HL-60/S4 treated with retinoic acid at 250 ng/mL for 4 days and 3 days (cell line): ENCODE results near the gene IMPDH1.

Experiments used
- in situ Hi-C: fragments of 300-500 bp; cut with MboI; formaldehyde crosslinking; loops from 2 replicates; pipeline ENCODE4 v1.7.0; 2022; ENCODE audit warnings: low sequenced_read_pairs

Gene IMPDH1

DNA sequence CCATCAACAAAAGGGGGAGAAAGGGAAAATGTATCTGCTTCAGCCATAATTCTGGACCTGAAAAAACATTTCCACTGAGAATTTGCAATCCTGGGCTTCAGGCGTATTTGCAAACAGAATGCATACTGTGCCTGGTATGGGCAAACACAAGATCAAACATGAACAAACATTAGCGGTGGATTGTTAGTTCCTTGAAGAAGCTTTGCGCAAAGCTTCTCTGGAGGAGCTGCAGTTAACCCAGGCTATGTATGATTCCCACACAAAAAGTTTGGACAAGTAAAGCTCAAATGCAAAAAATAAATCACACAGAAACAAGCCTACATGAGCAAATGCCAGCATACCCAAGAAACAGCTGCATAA is 25.5 kb upstream of the IMPDH1 start:
- in situ Hi-C loops: no loop called here

DNA sequence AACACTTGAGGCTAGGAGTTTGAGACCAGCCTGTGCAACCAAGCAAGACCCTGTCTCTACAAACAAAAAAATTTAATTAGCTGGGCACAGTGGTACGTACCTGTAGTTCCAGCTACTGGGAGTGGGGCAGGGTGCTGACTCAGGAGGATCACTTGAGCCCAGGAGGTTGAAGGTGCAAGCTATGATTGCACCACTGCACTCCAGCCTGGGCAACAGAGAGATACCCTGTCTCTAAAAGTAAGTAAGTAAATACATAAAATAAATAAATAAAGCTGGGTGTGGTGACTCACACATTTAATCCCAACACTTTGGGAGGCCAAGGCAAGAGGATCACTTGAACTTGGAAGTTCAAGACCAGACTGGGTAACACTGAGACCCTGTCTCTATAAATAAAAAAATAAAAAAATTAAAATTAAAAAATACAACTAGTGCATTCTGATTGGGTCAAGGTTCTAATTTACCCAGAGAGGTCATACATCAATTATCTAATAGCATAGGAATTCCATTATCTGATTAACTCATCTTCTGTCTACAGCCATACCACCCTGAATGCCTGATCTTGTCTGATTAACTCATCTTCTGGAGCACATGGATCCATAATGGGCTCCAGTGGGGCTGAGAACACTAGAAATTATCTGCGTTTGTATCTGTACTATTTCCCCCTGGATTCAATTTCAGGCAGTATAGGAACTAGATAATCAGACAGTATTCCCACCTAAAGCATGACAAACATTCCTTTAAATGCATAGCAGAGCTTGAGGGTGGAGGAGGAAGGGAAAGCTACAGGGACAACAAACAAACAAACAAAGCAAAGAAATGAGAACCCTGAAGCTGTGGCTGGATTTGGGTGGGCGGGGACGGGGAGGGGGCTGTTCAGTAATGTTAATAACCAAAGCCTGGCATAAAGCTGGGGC is 24.9 kb upstream of the IMPDH1 start:
- in situ Hi-C loops: no loop called here

DNA sequence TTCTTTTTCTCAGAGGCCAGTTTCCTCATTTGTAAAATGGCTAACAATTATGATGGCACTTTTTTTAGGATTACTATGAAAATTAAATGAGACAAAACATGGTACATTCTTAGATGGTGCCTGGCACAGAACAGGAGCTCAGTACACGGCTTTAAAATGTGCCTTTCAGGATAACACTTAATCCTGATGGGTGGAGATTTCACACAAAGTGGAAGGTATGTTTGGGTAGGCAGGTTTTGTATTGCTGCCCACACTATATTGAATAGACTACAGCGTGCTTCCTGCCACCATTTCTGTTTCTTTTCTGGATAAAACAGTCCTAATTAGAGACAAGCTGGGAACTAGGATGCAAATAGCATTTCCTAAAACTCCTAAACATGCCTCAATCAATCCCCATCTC is 22.0 kb upstream of the IMPDH1 start:
- in situ Hi-C loops: no loop called here

DNA sequence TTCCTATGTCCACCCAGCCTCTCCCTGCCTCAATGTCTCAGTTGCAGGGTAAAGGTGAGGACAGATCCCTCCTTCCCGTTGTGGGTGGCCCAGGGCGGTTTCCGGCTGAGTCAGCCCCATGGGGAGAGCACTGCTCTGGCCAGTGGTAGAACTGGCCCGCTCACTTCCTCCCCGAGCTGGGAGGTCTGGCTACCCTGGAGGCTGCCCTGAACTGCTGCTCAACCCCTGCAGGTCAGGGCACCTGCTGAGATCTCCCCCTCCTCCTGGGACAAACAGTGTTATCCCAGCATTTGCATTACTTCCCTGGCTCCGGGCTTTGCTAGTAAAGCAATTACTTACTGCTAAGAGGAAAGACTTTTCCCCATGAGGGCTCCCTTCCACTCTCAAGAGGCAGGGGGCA is 21.4 kb upstream of the IMPDH1 start:
- in situ Hi-C loops: no loop called here

DNA sequence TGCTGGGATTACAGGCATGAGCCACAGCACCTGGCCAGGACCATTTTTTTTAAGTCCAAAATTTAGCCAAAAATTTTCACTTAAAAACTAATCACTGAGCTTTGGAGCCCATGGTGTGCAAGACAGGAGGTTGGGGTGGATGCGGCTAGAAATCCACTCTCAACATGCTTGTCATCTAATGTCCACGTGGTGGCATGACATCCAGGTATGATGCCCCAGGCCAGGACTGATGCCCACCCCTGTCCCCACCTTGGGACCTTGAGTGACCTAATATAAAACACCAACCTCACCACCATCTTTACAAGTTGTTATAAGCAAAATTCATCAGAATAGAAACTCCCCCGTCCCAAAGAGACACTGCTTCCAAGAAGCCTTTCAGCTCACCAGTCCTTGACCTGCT is 20.4 kb upstream of the IMPDH1 start:
- in situ Hi-C loops: no loop called here

- in situ Hi-C loops: loop anchor here (5.0 kb wide), 1 partner anchor 35 kb away; no protein-coding TSS in a partner anchor
These were observed 17.6 kb upstream of the IMPDH1 start for GRCh38 chr7:128427289-128427891.

DNA sequence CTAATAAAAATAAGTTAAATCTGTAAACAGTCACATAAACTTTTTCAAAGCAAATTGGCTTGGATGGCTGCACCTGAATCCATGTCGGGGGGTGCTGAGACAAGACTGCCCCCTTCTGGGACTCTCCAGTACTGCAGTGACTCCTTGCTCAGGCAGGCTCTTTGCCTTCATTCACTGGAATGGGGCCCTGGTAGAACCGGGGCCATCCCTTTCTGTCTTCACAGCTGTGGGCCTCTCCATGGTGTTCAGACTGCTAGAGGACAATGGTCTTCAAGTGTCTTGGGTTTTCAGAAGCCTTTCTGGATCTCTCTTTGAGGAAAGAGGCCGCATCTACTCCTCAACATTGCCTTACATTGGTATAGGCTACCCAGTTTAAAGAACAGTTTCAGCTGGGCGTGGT is 16.1 kb upstream of the IMPDH1 start:
- in situ Hi-C loops: loop anchor here (5.0 kb wide), 1 partner anchor 36 kb away; no protein-coding TSS in a partner anchor

- in situ Hi-C loops: loop anchor here (5.0 kb wide), 1 partner anchor 38 kb away; no protein-coding TSS in a partner anchor
These were observed 15.0 kb upstream of the IMPDH1 start for GRCh38 chr7:128424686-128425275.

DNA sequence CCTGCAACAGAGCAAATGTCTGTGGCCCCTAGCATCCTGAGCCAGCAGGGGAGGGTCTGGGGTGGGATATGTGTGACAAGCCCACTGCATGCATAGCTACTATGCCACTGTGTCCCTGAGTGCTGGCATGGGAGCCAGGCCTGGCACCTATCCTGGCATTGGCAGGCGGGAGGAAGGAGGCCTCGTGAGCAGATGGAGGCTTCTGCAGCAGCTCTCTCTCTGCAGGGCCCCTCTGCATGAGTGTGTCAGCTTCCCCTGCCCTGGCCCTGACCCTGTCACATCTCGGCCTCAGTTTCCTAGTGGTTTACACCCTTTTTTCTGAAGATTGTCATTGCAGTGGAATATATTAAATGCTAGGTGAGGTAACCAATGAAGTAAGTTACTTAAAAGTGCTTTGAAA is 13.1 kb upstream of the IMPDH1 start:
- in situ Hi-C loops: no loop called here

DNA sequence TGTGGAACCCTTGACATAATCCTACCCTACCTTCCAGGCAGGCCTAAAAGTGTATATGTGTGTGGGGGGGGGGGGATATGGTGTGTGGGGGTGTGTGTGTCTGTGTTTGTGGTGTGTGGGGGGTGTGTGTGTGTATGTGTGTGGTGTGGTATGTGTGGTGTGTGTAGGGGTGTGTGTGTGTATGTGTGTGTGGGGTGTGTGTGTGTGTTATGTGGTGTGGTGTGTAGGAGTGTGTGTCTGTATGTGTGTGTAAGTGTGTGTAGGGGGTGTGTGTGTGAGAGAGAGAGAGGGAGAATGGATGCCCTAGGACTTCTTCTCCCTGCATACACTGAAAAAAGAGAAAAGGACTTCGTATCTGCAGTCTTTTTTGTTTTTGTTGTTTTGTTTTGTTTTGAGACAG is 12.3 kb upstream of the IMPDH1 start:
- in situ Hi-C loops: no loop called here

DNA sequence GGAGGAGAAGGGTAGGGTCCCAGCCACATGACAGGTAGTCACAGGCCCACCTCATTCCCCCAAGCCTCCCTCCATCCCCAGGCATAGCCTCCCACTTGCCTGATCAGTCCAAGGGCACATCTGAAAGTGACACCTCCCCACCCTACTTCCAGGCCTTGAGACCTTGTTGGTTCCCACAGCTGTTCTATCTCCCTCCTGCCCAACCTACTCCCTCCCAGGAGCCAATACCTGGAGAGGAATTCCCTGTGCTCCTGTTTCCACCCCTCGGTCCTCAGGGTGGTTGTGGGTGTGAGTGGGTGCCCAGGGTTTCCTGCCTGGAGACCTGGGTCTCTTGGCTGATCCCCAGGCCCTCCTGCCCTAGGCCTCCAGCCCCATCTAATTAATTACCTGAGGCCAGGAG is 11.6 kb upstream of the IMPDH1 start:
- in situ Hi-C loops: no loop called here

- in situ Hi-C loops: no loop called here
These were observed 11.0 kb upstream of the IMPDH1 start for GRCh38 chr7:128420773-128421172.

GRCh38 chr7:128419257-128419656 is 9.5 kb upstream of the IMPDH1 start:
- in situ Hi-C loops: no loop called here

DNA sequence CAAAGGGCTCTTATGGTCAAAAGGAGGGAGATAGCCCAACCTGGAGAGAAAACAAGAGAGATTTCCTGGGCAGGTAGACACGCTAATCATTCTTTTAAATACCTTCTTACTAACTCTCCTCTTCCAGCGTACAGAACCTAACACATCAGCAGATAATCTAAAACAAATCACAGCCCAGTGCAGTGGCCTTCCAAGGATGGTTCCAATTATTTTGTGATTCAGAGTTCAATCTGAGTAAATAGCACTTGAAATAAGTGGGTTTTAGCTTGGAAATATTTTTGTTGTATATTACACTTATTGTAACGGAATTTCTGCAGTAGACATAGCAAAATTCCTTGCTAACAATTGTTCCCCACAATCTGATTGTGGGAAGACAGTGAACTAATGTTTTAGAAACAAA is 7.3 kb upstream of the IMPDH1 start:
- in situ Hi-C loops: no loop called here

- in situ Hi-C loops: no loop called here
These were observed 5.5 kb upstream of the IMPDH1 start for GRCh38 chr7:128415217-128415785.

DNA sequence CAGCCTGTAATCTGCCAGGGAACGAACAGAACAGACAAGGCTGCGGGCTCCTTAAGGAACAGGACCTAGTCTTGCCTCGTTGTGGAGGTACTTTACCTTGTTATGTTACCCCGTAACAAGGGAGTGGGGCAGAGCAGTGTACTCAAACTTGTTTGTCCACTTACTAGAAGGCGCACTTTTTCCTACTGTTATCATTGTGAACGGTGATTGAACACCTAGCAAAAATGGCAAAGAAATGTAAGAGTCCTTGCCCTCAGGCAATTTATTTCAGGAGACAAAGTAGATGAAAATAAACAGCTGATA is 620 bp upstream of the IMPDH1 start:
- in situ Hi-C loops: no loop called here

GRCh38 chr7:128408709-128409595 is 830 bp downstream of the IMPDH1 start:
- in situ Hi-C loops: no loop called here

DNA sequence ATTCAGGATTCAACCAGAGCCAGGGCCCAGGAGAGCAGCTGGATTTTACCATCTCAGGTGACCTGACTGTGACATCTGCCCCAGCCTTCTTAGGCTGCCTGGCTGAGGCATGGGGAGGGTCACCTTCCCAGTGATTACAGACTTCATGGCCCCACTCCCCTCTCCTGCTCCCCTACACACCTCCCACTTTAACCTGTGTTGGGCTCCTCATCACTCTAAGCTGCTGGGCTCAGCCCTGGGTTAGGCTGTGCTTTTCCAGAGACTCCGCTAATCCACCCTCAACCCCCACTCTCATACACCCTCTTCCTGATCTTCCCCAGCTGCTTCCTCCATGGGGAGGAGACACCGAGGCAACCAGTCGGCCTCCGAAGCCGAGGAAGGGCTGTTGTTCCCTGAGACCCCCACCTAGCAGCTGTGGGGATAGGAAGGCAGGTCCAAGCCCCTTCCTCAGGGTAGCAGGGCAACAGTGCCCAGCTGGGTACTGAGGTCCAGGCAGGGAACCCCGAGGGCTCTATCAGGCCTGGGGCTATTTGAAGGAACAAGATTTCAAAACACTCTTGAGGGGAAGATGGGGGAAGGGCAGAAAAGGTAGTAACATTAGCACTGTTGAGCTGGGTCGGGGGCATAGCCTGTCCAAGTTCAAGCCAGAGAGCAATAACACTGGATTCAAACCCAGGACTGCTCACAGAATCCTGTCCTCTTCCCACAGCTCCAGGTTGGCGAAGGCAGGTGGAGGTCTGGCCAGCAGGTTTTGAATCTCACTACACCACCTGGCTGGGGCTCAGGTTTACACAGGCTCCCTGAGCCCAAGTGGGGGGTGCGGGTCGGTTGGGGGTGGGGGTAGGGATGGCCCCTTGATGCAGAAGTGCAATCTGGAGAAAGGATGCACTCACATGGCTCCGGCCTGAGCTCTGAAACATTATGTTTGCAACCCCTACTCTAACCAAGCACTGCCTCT is 1.8 kb downstream of the IMPDH1 start:
- in situ Hi-C loops: no loop called here

DNA sequence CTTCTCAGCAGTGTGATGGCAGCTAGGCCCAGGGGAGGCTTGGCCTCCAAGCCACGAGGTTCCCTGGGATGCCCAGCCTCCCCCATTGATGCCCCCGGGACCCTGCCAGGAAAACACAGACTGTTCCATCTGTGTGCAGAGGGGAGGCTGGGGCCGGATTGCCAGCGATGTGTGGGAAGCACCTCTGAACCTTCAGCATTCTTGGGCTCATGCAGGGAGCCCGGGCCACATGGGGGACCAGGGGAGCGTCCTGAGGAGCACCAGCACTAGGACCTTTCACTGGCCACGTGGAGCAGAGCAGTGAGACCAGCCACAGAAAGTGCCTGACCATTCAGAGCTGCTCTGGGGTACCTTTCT is 2.6 kb downstream of the IMPDH1 start:
- in situ Hi-C loops: no loop called here
